HG03354 (cell line): Measurements from ENCODE around the gene CACNG1.

ENCODE experiments used
- ATAC-seq: cut with Tn5 transposase; IDR thresholded peaks from one replicate; pipeline ENCODE4 v1.9.1; 2021; ENCODE audit warnings: mild to moderate bottlenecking; ENCODE audit not compliant: unreplicated experiment, poor library complexity, severe bottlenecking

The CACNG1 gene

GRCh38 chr17:67044016-67044772 is at the start of gene CACNG1:
Gene CACNG1, plus strand, starts transcription at chr17:67044554. Its CDS starts 107 bp downstream, at chr17:67044661.
- ATAC-seq, result no peak

- no peak for ATAC-seq
Measured at GRCh38 chr17:66994930-66995535, 49.3 kb upstream of the CACNG1 start.

- no peak for ATAC-seq
Measured at GRCh38 chr17:66995944-66996343, 48.4 kb upstream of the CACNG1 start.

GRCh38 chr17:66996926-66997325 is 47.4 kb upstream of the CACNG1 start:
- no peak for ATAC-seq

- no peak for ATAC-seq
Measured at GRCh38 chr17:67003231-67003630, 41.1 kb upstream of the CACNG1 start.

- ATAC-seq, result no peak
Measured at GRCh38 chr17:67004181-67004580, 40.2 kb upstream of the CACNG1 start.

GRCh38 chr17:67007266-67007665 is 37.1 kb upstream of the CACNG1 start:
- no peak for ATAC-seq

GRCh38 chr17:67008101-67008500 is 36.3 kb upstream of the CACNG1 start:
- no peak for ATAC-seq

- no peak for ATAC-seq
Measured at GRCh38 chr17:67011527-67012175, 32.7 kb upstream of the CACNG1 start.

- ATAC-seq, result no peak
Measured at GRCh38 chr17:67013891-67014290, 30.5 kb upstream of the CACNG1 start.

GRCh38 chr17:67015001-67015400 is 29.4 kb upstream of the CACNG1 start:
- ATAC-seq, result no peak

GRCh38 chr17:67016039-67016762 is 28.2 kb upstream of the CACNG1 start:
- ATAC-seq, result no peak

GRCh38 chr17:67017910-67018309 is 26.4 kb upstream of the CACNG1 start:
- no peak for ATAC-seq

GRCh38 chr17:67018471-67019434 is 25.6 kb upstream of the CACNG1 start:
- ATAC-seq, result no peak

GRCh38 chr17:67019809-67020208 is 24.5 kb upstream of the CACNG1 start:
- ATAC-seq, result no peak

GRCh38 chr17:67020293-67020766 is 24.0 kb upstream of the CACNG1 start:
- ATAC-seq, result no peak

GRCh38 chr17:67021196-67021595 is 23.2 kb upstream of the CACNG1 start:
- ATAC-seq, result no peak

- ATAC-seq, result no peak
Measured at GRCh38 chr17:67021743-67022450, 22.5 kb upstream of the CACNG1 start.

- no peak for ATAC-seq
Measured at GRCh38 chr17:67022451-67022810, 21.9 kb upstream of the CACNG1 start.
